Measurements from ENCODE around the gene CLTA. TPM values are rescaled to one million over a fixed set of nuclear protein-coding genes. Genes with fewer than 3 reads are reported as not detected.

The CLTA gene
- total and polyA plus RNA-seq, 2 donors (not counting 3 experiments of a cell fraction or from before 2014, with no cell fraction given) = 229 to 317 TPM

GRCh38 chr9:36164989-36165388, 25.7 kb upstream of the CLTA start:
- no peaks in the 10 kb centered on the region for H3K9me3 ChIP-seq (replicated peaks; ENCODE audit: control insufficient read depth, insufficient read depth, low read length)
- H3K9me1 ChIP-seq (replicated peaks; ENCODE audit: control insufficient read depth, extremely low read depth, insufficient read depth, low read length) = no peaks in the 10 kb centered on the region
- H3K4me1 ChIP-seq (ENCODE audit: control insufficient read depth, extremely low read depth, insufficient read depth, low read length) = peaks cover 18% of the 10 kb centered on the region
- DNase-seq (ENCODE audit: low read depth, low spot score) (no peak), FAIRE-seq (no peak)
- BruUV-seq (replicated peaks) = no TSS peak
- ChIA-PET CTCF (interaction anchor here (0.7 to 8.4 kb wide), 12 partner anchors 11 to 481 kb away, joined by 3 to 189 read pairs (median 13); partner anchors contain the start of genes CLTA, GLIPR2 and OR2S2), POLR2A (interaction anchor here (1.6 kb wide), 1 partner anchor 25 kb away, joined by 4 read pairs; the partner anchor contains the start of gene CLTA)
- H3K79me2 ChIP-seq (ENCODE audit: control insufficient read depth, insufficient read depth, low read length) = no peaks in the 10 kb centered on the region
- no peak overlapping the region for H3K9ac ChIP-seq (replicated peaks; ENCODE audit: extremely low read depth, insufficient read depth, low read length)
- dilution Hi-C loops (cut with MboI; ENCODE audit: extremely low pct_ligation_motif_present, low sequenced_read_pairs) (no loop called here), intact Hi-C loops (cut with micrococcal nuclease) (no loop called here)
- H3K4me2 ChIP-seq (ENCODE audit: insufficient read depth, low read length) = no peak overlapping the region
- H4K20me1 ChIP-seq (replicated peaks; ENCODE audit: control insufficient read depth, extremely low read depth, insufficient read depth, low read length) = no peaks in the 10 kb centered on the region
- no peaks in the 10 kb centered on the region for H3K36me3 ChIP-seq (ENCODE audit: control insufficient read depth in 2 of 2, extremely low read depth in 1 of 2, insufficient read depth in 2 of 2, low read length in 2 of 2)
- no peaks in the 10 kb centered on the region for H3K27me3 ChIP-seq (ENCODE audit: control insufficient read depth in 2 of 2, insufficient read depth in 2 of 2, low read length in 2 of 2)
- H2AFZ ChIP-seq (ENCODE audit: low read depth, low read length) = no peak overlapping the region
- no peak for TF ChIP-seq GATA2 (IDR thresholded peaks at IDR 0.05; ENCODE audit: insufficient read depth, insufficient read length, low read depth, low read length)
- TF ChIP-seq, protein P1, sequence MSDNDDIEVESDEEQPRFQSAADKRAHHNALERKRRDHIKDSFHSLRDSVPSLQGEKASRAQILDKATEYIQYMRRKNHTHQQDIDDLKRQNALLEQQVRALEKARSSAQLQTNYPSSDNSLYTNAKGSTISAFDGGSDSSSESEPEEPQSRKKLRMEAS (IDR thresholded peaks at IDR 0.05; ENCODE audit: insufficient read depth, insufficient read length) = no peak
- TF ChIP-seq POLR2AphosphoS5 (IDR thresholded peaks at IDR 0.05; ENCODE audit: insufficient read depth, low read depth, low read length) = no peak
- H3K27ac ChIP-seq (ENCODE audit: insufficient read depth, low read depth, low read length) = no peak overlapping the region
- H3K4me3 ChIP-seq (replicated peaks in 1 of 3; ENCODE audit: insufficient read depth in 1 of 3, low read depth in 1 of 3, low read length in 3 of 3) = no peak overlapping the region

DNA sequence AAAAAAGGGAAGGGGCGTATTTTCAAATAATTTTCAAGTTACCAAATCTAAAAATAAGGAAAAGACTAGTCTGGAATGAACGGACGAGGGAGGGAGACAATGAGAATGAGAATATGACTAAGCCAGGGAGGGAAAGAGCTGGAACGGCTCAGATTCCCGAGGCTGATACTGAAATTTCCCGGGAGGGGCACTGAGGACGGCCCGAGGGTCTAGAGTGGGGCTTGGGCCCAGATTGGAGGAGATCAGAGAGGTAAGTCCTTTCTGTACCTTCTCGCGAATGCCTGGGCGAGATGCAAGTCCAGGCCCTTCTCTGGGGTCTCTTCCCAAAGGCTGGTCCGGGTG, 24.9 kb upstream of the CLTA start:
- dilution Hi-C loops (cut with MboI; ENCODE audit: extremely low pct_ligation_motif_present, low sequenced_read_pairs) = no loop called here

More for the DNA sequence above, 24.9 kb upstream of the CLTA start:
- Histone ChIP-seq H3K27ac (ENCODE audit: insufficient read depth, low read depth, low read length) (no peak overlapping the region), H2AFZ (ENCODE audit: low read depth, low read length) (peak overlapping the region; percentile 52), H4K20me1 (replicated peaks; ENCODE audit: control insufficient read depth, extremely low read depth, insufficient read depth, low read length) (no peaks in the 10 kb centered on the region), H3K36me3 (ENCODE audit: control insufficient read depth in 2 of 2, extremely low read depth in 1 of 2, insufficient read depth in 2 of 2, low read length in 2 of 2) (no peaks in the 10 kb centered on the region), H3K4me3 (replicated peaks in 1 of 3; ENCODE audit: insufficient read depth in 1 of 3, low read depth in 1 of 3, low read length in 3 of 3) (peak overlapping the region in 1 of 3 experiments; percentile 51), H3K9me1 (replicated peaks; ENCODE audit: control insufficient read depth, extremely low read depth, insufficient read depth, low read length) (no peaks in the 10 kb centered on the region), H3K9ac (replicated peaks; ENCODE audit: extremely low read depth, insufficient read depth, low read length) (peak overlapping the region; percentile 28), H3K9me3 (replicated peaks; ENCODE audit: control insufficient read depth, insufficient read depth, low read length) (no peaks in the 10 kb centered on the region), H3K79me2 (ENCODE audit: control insufficient read depth, insufficient read depth, low read length) (no peaks in the 10 kb centered on the region), H3K4me2 (ENCODE audit: insufficient read depth, low read length) (peak overlapping the region; percentile 38), H3K27me3 (ENCODE audit: control insufficient read depth in 2 of 2, insufficient read depth in 2 of 2, low read length in 2 of 2) (no peaks in the 10 kb centered on the region), H3K4me1 (ENCODE audit: control insufficient read depth, extremely low read depth, insufficient read depth, low read length) (peaks cover 18% of the 10 kb centered on the region)
- TF ChIP-seq GATA2 (IDR thresholded peaks at IDR 0.05; ENCODE audit: insufficient read depth, insufficient read length, low read depth, low read length) (peak; percentile 59), CTCF (IDR thresholded peaks at IDR 0.05; ENCODE audit: extremely low read depth in 1 of 2, insufficient read depth in 1 of 2, low read depth in 1 of 2, low read length in 2 of 2) (no peak)
- DNase-seq (ENCODE audit: low read depth, low spot score) = peak; percentile 34
- intact Hi-C loops (cut with micrococcal nuclease) = loop anchor here (1.0 kb wide), 5 partner anchors 29 to 210 kb away; partner anchors contain the start of gene GLIPR2
- no TSS peak for BruUV-seq (replicated peaks)
- ChIA-PET CTCF (interaction anchor here (0.7 to 8.4 kb wide), 22 partner anchors 12 to 480 kb away, joined by 3 to 189 read pairs (median 6); partner anchors contain the start of genes CLTA, GLIPR2 and OR2S2), POLR2A (interaction anchor here (0.7 kb wide), 1 partner anchor 50 kb away, joined by 5 read pairs; no protein-coding TSS in a partner anchor)
- FAIRE-seq = no peak

Data from endothelial cell of umbilical vein (primary cell).